HepG2 (cell line): ENCODE measurements around the gene ADGRB3. TPM values are rescaled to one million over a fixed set of nuclear protein-coding genes. Genes with fewer than 3 reads are reported as not detected.
"Not testable (repeated sequence)": the region's sequence is repeated elsewhere in the genome, so short reads cannot be mapped to it uniquely, and the experiment has no call there.

Source experiments
- ATAC-seq: fragments of 200-7000 bp; cut with Tn5 transposase; 3 replicates; pipeline ENCODE4 v1.9.1; 2020; ENCODE audit warnings: mild to moderate bottlenecking, moderate library complexity
- BruUV-seq: library from RNA; stranded (reverse); fragments of 400-500 nt; replicated peaks from 2 replicates; lab custom pipeline; 2021; lab: Mats Ljungman, UMichigan
- CTCF ChIA-PET: fragments of 300-600 bp; formaldehyde crosslinking; extraction: SDS; loops from one replicate; lab custom pipeline; 2021; ENCODE audit warnings: low total read pairs, inconsistent platforms, low intra/inter-chr PET ratio; lab: Yijun Ruan, JAX
- POLR2A ChIA-PET: fragments of 350-600 bp; sonication (Branson Sonifier 250); formaldehyde crosslinking; loops from one replicate; lab custom pipeline; 2020; ENCODE audit warnings: antibody characterized with exemption, inconsistent platforms; lab: Yijun Ruan, JAX
- DNase-seq: peaks from one replicate; pipeline ENCODE4 v3.0.0-alpha.2; 2015; ENCODE audit warnings: low spot score
- FAIRE-seq: peaks from 3 replicates; lab custom pipeline; 2011; peaks lifted over from hg19 to GRCh38; lab: Jason Lieb, UNC
- H2AFZ ChIP-seq: one replicate; pipeline ENCODE4 v1.6.1; 2011; ENCODE audit warnings: low read length, inconsistent platforms
- H3K27ac ChIP-seq: fragments of 300-600 bp; 3 replicates; pipeline ENCODE4 v1.8.0; 2011; ENCODE audit warnings: mixed run types, mild to moderate bottlenecking, mixed read lengths, low read length, inconsistent platforms; ENCODE audit not compliant: insufficient read depth; ENCODE audit errors: extremely low read length
- H3K27me3 ChIP-seq, 2 experiments: fragments of 200-600 bp in 1 of 2; 2 replicates in 1 of 2; 3 replicates in 1 of 2; pipeline versions ENCODE4 v1.6.0 to v1.8.0; 2011; ENCODE audit warnings: low read length in 2 of 2, mild to moderate bottlenecking in 2 of 2, moderate library complexity in 2 of 2, inconsistent platforms in 1 of 2; ENCODE audit not compliant: insufficient read depth in 2 of 2, control insufficient read depth in 1 of 2
- H3K36me3 ChIP-seq, 2 experiments: fragments of 200-600 bp in 1 of 2; replicated peaks in 1 of 2; 2 replicates in 1 of 2; 3 replicates in 1 of 2; pipeline versions ENCODE4 v1.5.1 to v1.8.0; 2011; ENCODE audit warnings: low read length in 2 of 2, inconsistent platforms in 1 of 2; ENCODE audit not compliant: insufficient read depth in 2 of 2, control insufficient read depth in 1 of 2
- H3K4me1 ChIP-seq: 2 replicates; pipeline ENCODE4 v1.5.1; 2012; ENCODE audit warnings: low read length, inconsistent platforms; ENCODE audit not compliant: insufficient read depth
- H3K4me2 ChIP-seq: 2 replicates; pipeline ENCODE4 v1.6.0; 2011; ENCODE audit warnings: low read depth, low read length, inconsistent platforms
- H3K4me3 ChIP-seq, 3 experiments: fragments of 200-600 bp in 1 of 3; sonication (generic), shearing (Covaris generic) in 1 of 3; replicated peaks in 1 of 3; 2 replicates each; pipeline ENCODE4 v1.5.1; 2011 to 2016; ENCODE audit warnings: low read length in 3 of 3, inconsistent platforms in 2 of 3, low read depth in 2 of 3, mild to moderate bottlenecking in 2 of 3, control low read depth in 1 of 3, mixed read lengths in 1 of 3; ENCODE audit not compliant: insufficient read depth in 1 of 3
- H3K79me2 ChIP-seq: one replicate; pipeline ENCODE4 v1.6.1; 2011; ENCODE audit warnings: low read length, inconsistent platforms; ENCODE audit not compliant: insufficient read depth
- H3K9ac ChIP-seq: 2 replicates; pipeline ENCODE4 v1.6.0; 2011; ENCODE audit warnings: mild to moderate bottlenecking, low read depth, low read length, inconsistent platforms; ENCODE audit not compliant: insufficient read depth
- H3K9me3 ChIP-seq: 2 replicates; pipeline ENCODE4 v1.5.1; 2012; ENCODE audit warnings: mild to moderate bottlenecking, low read length
- H4K20me1 ChIP-seq: 2 replicates; pipeline ENCODE4 v1.6.0; 2011; ENCODE audit warnings: inconsistent platforms, mild to moderate bottlenecking, low read length, moderate library complexity; ENCODE audit not compliant: insufficient read depth
- BATF2 ChIP-seq: sonication (generic); formaldehyde crosslinking; IDR thresholded peaks from 2 replicates; pipeline ENCODE4 v1.8.0; 2022; ENCODE audit warnings: mild to moderate bottlenecking, missing genetic modification reagents, moderate library complexity
- BCLAF1 ChIP-seq: fragments of 450-650 bp; IDR thresholded peaks from 2 replicates; pipeline ENCODE4 v1.6.1; 2017; ENCODE audit warnings: mild to moderate bottlenecking
- GMEB2 ChIP-seq: IDR thresholded peaks from 2 replicates; pipeline ENCODE4 v1.6.1; 2016; ENCODE audit warnings: missing biosample characterization, missing genetic modification reagents, low read depth
- GPN1 ChIP-seq: sonication (generic); formaldehyde crosslinking; IDR thresholded peaks from 2 replicates; pipeline ENCODE4 v1.5.1; 2020; ENCODE audit warnings: missing genetic modification reagents, borderline replicate concordance
- HOMEZ ChIP-seq: IDR thresholded peaks from 2 replicates; pipeline ENCODE4 v1.6.1; 2016; ENCODE audit warnings: low read depth
- HOXA3 ChIP-seq: sonication (generic); formaldehyde crosslinking; IDR thresholded peaks from 2 replicates; pipeline ENCODE4 v1.5.0; 2020; ENCODE audit warnings: missing genetic modification reagents
- HOXA9 ChIP-seq: sonication (generic); formaldehyde crosslinking; IDR thresholded peaks from 2 replicates; pipeline ENCODE4 v1.8.1; 2022; ENCODE audit warnings: missing genetic modification reagents, mild to moderate bottlenecking, moderate library complexity, borderline replicate concordance
- MATR3 ChIP-seq: sonication (generic); formaldehyde crosslinking; IDR thresholded peaks from 2 replicates; pipeline ENCODE4 v1.4.0; 2020; ENCODE audit warnings: missing genetic modification reagents
- POLR2G ChIP-seq: fragments of 200-400 bp; formaldehyde crosslinking; IDR thresholded peaks from 2 replicates; pipeline ENCODE4 v1.6.1; 2018; ENCODE audit warnings: mild to moderate bottlenecking, low read depth, low read length, moderate library complexity
- ZNF20 ChIP-seq: sonication (generic); formaldehyde crosslinking; IDR thresholded peaks from 2 replicates; pipeline ENCODE4 v1.4.0; 2020; ENCODE audit warnings: mild to moderate bottlenecking, moderate library complexity, missing genetic modification reagents
- ZNF496 ChIP-seq: sonication (generic); formaldehyde crosslinking; IDR thresholded peaks from 2 replicates; pipeline ENCODE4 v1.8.1; 2023; ENCODE audit warnings: mild to moderate bottlenecking, moderate library complexity, missing genetic modification reagents; ENCODE audit not compliant: insufficient replicate concordance
- ZNF605 ChIP-seq: sonication (generic); formaldehyde crosslinking; IDR thresholded peaks from 2 replicates; pipeline ENCODE4 v1.8.0; 2022; ENCODE audit warnings: mild to moderate bottlenecking, missing genetic modification reagents
- ZSCAN30 ChIP-seq: sonication (generic); formaldehyde crosslinking; IDR thresholded peaks from 2 replicates; pipeline ENCODE4 v1.5.0; 2020; ENCODE audit warnings: mild to moderate bottlenecking, missing genetic modification reagents
- ZSCAN9 ChIP-seq: IDR thresholded peaks from 2 replicates; pipeline ENCODE4 v1.6.1; 2016; ENCODE audit warnings: borderline replicate concordance
- WGBS: methylation state at CpG from one replicate; pipeline ENCODE4 v1.1.6; 2017; ENCODE audit warnings: low lambda C conversion rate; 5-methylcytosine and 5-hydroxymethylcytosine counted together
- in situ Hi-C: cut with HindIII; loops from 2 replicates; pipeline ENCODE4 v1.10.0; 2017; ENCODE audit warnings: low pct_unique_long_range_greater_than_20kb; ENCODE audit not compliant: extremely low pct_ligation_motif_present
- intact Hi-C: fragments of 100-400 bp; cut with micrococcal nuclease; formaldehyde crosslinking; loops from one replicate; pipeline ENCODE4 v1.10.0; 2022; ENCODE audit not compliant: unreplicated experiment
- polyA plus RNA-seq, 8 experiments: library from polyadenylated mRNA; depleted of rRNA in 3 of 8; stranded (reverse) in 7 of 8; unstranded in 1 of 8; fragments of >200 nt; fragmentation: Illumina TruSeq in 4 of 8; extraction: Trizol in 4 of 8; gene quantifications; 2 replicates each; pipeline versions ENCODE4 v1.2.1 to v1.2.3, GENCODE V29; 2011 to 2016; ENCODE audit warnings: low read depth in 4 of 8, missing spikeins in 1 of 8, mixed read lengths in 1 of 8; ENCODE audit not compliant: insufficient read depth in 1 of 8
- total RNA-seq, 5 experiments: library from RNA; depleted of rRNA; stranded (reverse); fragments of >200 nt; fragmentation: Illumina TruSeq; extraction: Trizol; gene quantifications; 2 replicates each; pipeline ENCODE4 v1.2.3, GENCODE V29; 2016; ENCODE audit warnings: low read depth in 1 of 5

Gene ADGRB3
- total and polyA plus RNA-seq, 2 of the 13 experiments (the other 11 are each of a cell fraction or from before 2014, with no cell fraction given): not detected

GRCh38 chr6:68743099-68743498 lies 108.0 kb downstream of the ADGRB3 start:
- no TSS peak for BruUV-seq
- CTCF ChIA-PET: no interaction called here
- TF ChIP-seq ZSCAN30 (CRISPR knock-in tag) (no peak), HOXA9 (CRISPR knock-in tag) (no peak), HOMEZ (CRISPR knock-in tag) (no peak), BATF2 (no peak), ZNF20 (CRISPR knock-in tag) (no peak), POLR2G (no peak), BCLAF1 (no peak), ZSCAN9 (CRISPR knock-in tag) (no peak), GPN1 (CRISPR knock-in tag) (no peak), ZNF605 (CRISPR knock-in tag) (no peak), MATR3 (CRISPR knock-in tag) (no peak), GMEB2 (CRISPR knock-in tag) (no peak), ZNF496 (no peak), HOXA3 (CRISPR knock-in tag) (no peak)
- Histone ChIP-seq H3K4me3 (no peak overlapping the region), H3K4me1 (no peaks in the 10 kb centered on the region), H3K4me2 (no peak overlapping the region), H3K79me2 (no peaks in the 10 kb centered on the region), H4K20me1 (no peaks in the 10 kb centered on the region), H2AFZ (no peak overlapping the region), H3K9ac (no peak overlapping the region), H3K27ac (no peak overlapping the region), H3K9me3 (no peaks in the 10 kb centered on the region), H3K27me3 (no peaks in the 10 kb centered on the region), H3K36me3 (no peaks in the 10 kb centered on the region)
- POLR2A ChIA-PET: no interaction called here
- in situ Hi-C loops (no loop called here), intact Hi-C loops (no loop called here)
- ATAC-seq: no peak
- FAIRE-seq: no peak
- no peak for DNase-seq
- 3% methylated on average over 1 of the region's 1 CpG for WGBS

GRCh38 chr6:68744376-68744775 lies 109.3 kb downstream of the ADGRB3 start:
- ATAC-seq, H3K27me3 ChIP-seq, H3K9me3 ChIP-seq, H3K79me2 ChIP-seq, H3K4me2 ChIP-seq, POLR2A ChIA-PET, FAIRE-seq, DNase-seq, H3K4me3 ChIP-seq, CTCF ChIA-PET, H3K9ac ChIP-seq, in situ Hi-C loops, H4K20me1 ChIP-seq, BruUV-seq, H2AFZ ChIP-seq, H3K36me3 ChIP-seq, H3K4me1 ChIP-seq, intact Hi-C loops, H3K27ac ChIP-seq: not testable (repeated sequence)
- WGBS: 0% methylated on average over 1 of the region's 1 CpG
